Measurements from ENCODE around the gene CRB2. TPM values are rescaled to one million over a fixed set of nuclear protein-coding genes. Genes with fewer than 3 reads are reported as not detected.

CRB2 gene
- polyA plus RNA-seq, 1 experiment: not detected

- no peak overlapping the region for H3K4me3 ChIP-seq (ENCODE audit: low read depth, low read length)
- CTCF ChIA-PET: no interaction called here
- no peak overlapping the region for H3K27ac ChIP-seq (ENCODE audit: low read depth, low read length)
- peaks cover 59% of the 10 kb centered on the region for H3K27me3 ChIP-seq (ENCODE audit: control insufficient read depth, insufficient read depth, low read length)
- POLR2A ChIA-PET: no interaction called here
- DNase-seq (ENCODE audit: low read depth, low spot score): no peak
- H3K9me3 ChIP-seq (ENCODE audit: control insufficient read depth, insufficient read depth, low read length): no peaks in the 10 kb centered on the region
- TF ChIP-seq CTCF (IDR thresholded peaks at IDR 0.05; ENCODE audit: low read depth, low read length): no peak
Measured at GRCh38 chr9:123370108-123370507, 14.1 kb downstream of the CRB2 start.

- Histone ChIP-seq H3K27me3 (ENCODE audit: control insufficient read depth, insufficient read depth, low read length) (peaks cover 64% of the 10 kb centered on the region), H3K4me3 (ENCODE audit: low read depth, low read length) (no peak overlapping the region), H3K27ac (ENCODE audit: low read depth, low read length) (no peak overlapping the region), H3K9me3 (ENCODE audit: control insufficient read depth, insufficient read depth, low read length) (no peaks in the 10 kb centered on the region)
- ChIA-PET POLR2A (no interaction called here), CTCF (no interaction called here)
- TF ChIP-seq CTCF (IDR thresholded peaks at IDR 0.05; ENCODE audit: low read depth, low read length): no peak
- DNase-seq (ENCODE audit: low read depth, low spot score): no peak
Measured at GRCh38 chr9:123370526-123371227, 14.7 kb downstream of the CRB2 start.

GRCh38 chr9:123371228-123371584, 15.2 kb downstream of the CRB2 start:
- DNase-seq (ENCODE audit: low read depth, low spot score): no peak
- Histone ChIP-seq H3K4me3 (ENCODE audit: low read depth, low read length) (no peak overlapping the region), H3K9me3 (ENCODE audit: control insufficient read depth, insufficient read depth, low read length) (no peaks in the 10 kb centered on the region), H3K27ac (ENCODE audit: low read depth, low read length) (no peak overlapping the region), H3K27me3 (ENCODE audit: control insufficient read depth, insufficient read depth, low read length) (peaks cover 69% of the 10 kb centered on the region)
- no peak for TF ChIP-seq CTCF (IDR thresholded peaks at IDR 0.05; ENCODE audit: low read depth, low read length)
- CTCF ChIA-PET: no interaction called here
- POLR2A ChIA-PET: no interaction called here

- H3K4me3 ChIP-seq (ENCODE audit: low read depth, low read length): no peak overlapping the region
- TF ChIP-seq CTCF (IDR thresholded peaks at IDR 0.05; ENCODE audit: low read depth, low read length): no peak
- POLR2A ChIA-PET: no interaction called here
- DNase-seq (ENCODE audit: low read depth, low spot score): no peak
- no peaks in the 10 kb centered on the region for H3K9me3 ChIP-seq (ENCODE audit: control insufficient read depth, insufficient read depth, low read length)
- peaks cover 76% of the 10 kb centered on the region for H3K27me3 ChIP-seq (ENCODE audit: control insufficient read depth, insufficient read depth, low read length)
- H3K27ac ChIP-seq (ENCODE audit: low read depth, low read length): no peak overlapping the region
- CTCF ChIA-PET: interaction anchor here (0.9 kb wide), 1 partner anchor 17 kb away, joined by 3 read pairs; no protein-coding TSS in a partner anchor
Measured at GRCh38 chr9:123371805-123372590, 16.0 kb downstream of the CRB2 start.

- ChIA-PET POLR2A (no interaction called here), CTCF (interaction anchor here (0.9 kb wide), 1 partner anchor 18 kb away, joined by 3 read pairs; no protein-coding TSS in a partner anchor)
- TF ChIP-seq CTCF (IDR thresholded peaks at IDR 0.05; ENCODE audit: low read depth, low read length): no peak
- Histone ChIP-seq H3K4me3 (ENCODE audit: low read depth, low read length) (no peak overlapping the region), H3K27me3 (ENCODE audit: control insufficient read depth, insufficient read depth, low read length) (peaks cover 81% of the 10 kb centered on the region), H3K27ac (ENCODE audit: low read depth, low read length) (no peak overlapping the region), H3K9me3 (ENCODE audit: control insufficient read depth, insufficient read depth, low read length) (no peaks in the 10 kb centered on the region)
- DNase-seq (ENCODE audit: low read depth, low spot score): no peak
Measured at GRCh38 chr9:123372766-123373446, 16.9 kb downstream of the CRB2 start.

Measured in AG04450 (cell line).